Hypothalamus (tissue), 51 donors: ENCODE measurements around the gene PTGES2.
A peak's percentile ranks its signal among the peaks of the same experiment; 100 is the strongest.

Experiments
- DNase-seq, 51 donors: peaks; one replicate each; lab custom pipeline; 2025; lab: John Stamatoyannopoulos, UW

Gene PTGES2

GRCh38 chr9:128127568-128127989 is at the start of gene PTGES2:
PTGES2 (minus strand) TSS chr9:128127729; CDS start chr9:128127717, 12 bp downstream.
- DNase-seq = peak in 48 of 51 donors; percentile 45 to 91 (median 78)

- DNase-seq = no peak
Observed at GRCh38 chr9:128175726-128176125, 48.2 kb upstream of the PTGES2 start.

- DNase-seq = no peak
Observed at GRCh38 chr9:128175102-128175563, 47.6 kb upstream of the PTGES2 start.

DNA sequence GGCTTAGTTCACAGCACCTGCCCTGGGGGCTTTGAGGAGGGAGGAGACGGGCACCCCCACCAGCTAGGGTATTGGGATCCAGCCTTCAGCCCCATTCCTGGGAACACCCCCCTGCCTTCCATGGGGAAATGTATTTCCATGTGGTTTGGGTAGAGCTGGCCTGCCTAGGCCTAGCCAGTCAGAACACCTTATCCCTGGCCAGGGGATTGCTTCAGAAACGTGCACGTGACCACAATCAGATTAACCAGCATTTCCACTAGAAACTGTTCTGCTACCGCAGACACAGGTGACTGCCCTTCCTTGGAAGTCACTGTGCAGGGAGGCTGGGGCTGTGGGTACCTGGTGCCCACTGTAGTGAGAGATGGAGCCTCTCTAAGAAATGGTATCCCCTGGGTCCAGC is 46.5 kb upstream of the PTGES2 start:
- DNase-seq = no peak

GRCh38 chr9:128169925-128170324 is 42.4 kb upstream of the PTGES2 start:
- DNase-seq = no peak

DNA sequence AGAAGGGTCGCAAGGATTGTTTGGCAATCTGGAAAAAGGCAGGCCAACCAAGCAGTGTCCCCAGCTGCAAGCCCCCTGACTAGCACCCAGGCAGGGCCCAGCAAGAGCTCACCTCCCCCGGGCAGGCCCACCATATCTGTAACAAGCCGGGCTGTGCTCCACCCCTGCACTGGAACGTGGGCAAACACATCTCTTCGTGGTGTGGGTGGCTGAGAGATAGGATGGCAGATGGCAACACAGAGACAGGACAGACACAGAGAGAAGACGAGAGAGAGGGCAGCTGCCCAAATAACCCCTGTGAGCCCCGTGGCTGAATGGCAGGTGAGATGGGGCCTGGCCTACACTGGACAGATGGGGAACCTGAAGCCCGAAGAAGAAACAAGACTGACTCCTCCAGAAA is 42.0 kb upstream of the PTGES2 start:
- DNase-seq = no peak

DNA sequence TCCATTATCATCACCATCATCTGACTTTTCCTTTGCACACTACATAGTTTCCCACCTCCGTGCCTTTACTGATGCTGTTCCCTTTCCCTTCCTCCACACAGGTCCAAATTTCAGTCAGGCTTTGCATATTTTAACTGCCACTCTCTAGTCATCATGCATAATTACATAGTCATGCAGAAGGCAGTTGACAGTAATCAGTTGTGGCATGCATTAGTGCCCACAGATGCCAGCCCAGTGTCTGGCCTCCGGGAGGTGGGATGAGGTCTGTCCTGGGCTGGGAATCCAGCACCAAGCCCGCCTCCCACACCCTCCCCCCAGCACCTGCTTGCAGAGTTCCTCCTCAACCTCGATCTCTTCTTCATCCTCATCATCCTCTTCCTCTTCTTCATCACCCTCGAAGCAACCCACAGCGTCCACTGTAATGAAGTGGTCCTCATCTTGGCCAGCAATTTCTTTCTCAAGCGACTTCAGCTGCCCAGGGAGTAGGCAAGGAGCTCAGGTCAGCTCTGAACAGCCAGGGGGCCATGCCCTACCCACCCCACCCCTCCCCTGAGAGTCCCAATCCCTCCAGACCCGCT is 41.3 kb upstream of the PTGES2 start:
- no peak for DNase-seq

GRCh38 chr9:128167209-128167608 is 39.7 kb upstream of the PTGES2 start:
- DNase-seq = no peak

GRCh38 chr9:128166169-128166568 is 38.6 kb upstream of the PTGES2 start:
- DNase-seq = no peak

GRCh38 chr9:128164307-128164885 is 36.9 kb upstream of the PTGES2 start:
- DNase-seq = no peak

DNA sequence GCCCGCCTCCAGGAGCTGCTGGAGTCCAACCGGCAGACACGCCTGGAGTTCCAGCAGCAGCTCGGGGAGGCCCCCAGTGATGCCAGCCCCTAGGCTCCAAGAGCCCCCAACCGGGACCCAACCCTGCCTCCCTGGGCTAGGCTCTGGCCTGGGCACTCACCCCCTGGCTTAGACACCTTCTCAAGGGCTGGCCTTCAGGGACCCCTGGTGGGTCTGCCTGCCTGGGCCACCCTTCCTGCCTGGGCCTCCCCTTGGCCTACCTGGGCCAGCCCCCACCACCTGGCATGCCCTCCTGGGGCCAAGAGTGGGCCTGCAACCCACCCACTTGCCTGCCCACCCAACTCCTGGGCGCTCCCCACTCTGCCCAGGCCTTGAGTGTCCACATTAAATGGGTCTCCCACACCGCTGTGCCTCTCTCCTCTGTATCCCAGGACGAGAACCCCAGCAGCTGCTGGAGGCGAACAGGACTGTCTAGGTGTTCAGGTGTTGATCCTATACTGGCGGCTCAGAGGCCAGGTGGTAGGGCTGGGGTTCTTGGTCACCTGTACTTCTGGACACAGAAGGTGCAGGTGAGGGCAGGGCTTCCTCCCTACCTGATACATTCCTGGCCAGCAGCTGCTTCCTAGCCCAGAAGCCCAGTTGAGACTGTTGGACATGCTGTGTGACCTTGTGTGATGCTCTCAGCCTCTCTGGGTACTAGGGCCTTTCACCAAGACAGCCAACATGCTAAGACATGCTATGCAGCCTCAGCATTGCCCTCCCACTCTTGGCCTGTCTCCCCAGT is 36.2 kb upstream of the PTGES2 start:
- no peak for DNase-seq

GRCh38 chr9:128163027-128163515 is 35.5 kb upstream of the PTGES2 start:
- no peak for DNase-seq

- peak in 14 of 51 donors; percentile 6 to 67 (median 28) for DNase-seq
Observed at GRCh38 chr9:128162215-128163026, 34.9 kb upstream of the PTGES2 start.

DNA sequence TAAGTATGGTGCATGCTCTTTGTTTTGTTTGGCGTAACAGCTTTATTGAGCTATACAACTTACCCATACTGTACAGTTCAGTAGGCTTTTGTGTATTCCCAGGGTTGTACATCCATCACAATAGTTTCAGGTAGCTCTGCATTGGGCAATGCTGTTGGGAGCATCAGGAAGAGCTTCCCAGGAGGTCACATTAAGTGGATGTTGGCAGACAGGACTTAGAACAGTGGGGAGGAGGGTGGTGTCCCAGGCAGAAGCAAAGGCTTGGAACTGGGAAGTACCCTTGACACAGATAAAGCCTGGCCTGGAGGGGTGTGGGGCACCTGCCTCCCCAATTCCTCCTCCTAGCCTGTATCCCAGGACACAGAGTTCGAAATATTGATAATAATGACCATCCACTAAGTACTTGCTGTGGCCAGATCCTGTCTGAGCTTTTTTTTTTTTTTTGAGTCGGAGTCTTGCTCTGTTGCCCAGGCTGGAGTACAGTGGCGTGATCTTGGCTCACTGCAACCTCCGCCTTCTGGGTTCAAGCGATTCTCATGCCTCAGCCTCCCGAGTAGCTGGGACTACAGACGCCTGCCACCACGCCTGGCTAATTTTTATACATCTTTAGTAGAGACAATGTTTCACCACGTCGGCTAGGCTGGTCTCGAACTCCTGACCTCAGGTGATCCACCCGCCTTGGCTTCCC is 33.8 kb upstream of the PTGES2 start:
- DNase-seq = no peak

DNA sequence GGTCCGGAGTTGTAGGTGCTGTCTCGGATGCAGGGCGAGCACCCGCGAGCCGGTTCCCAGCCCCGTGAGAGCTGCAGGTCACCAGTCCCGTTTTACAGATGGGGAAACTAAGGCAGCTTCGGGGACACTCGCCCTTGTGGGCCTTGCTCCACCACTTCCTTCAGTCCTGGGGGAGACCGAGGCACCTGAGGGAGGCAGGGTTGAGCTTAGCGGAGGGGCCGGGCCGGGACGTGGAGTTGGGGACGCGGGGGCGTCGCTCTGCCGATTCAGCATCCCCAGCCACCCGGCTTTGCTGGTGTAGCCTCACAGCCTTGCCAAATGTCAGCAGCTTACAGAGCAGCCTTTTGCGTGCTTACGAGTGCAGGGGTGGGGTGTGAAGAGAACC is 33.1 kb upstream of the PTGES2 start:
- DNase-seq = peak in 2 of 51 donors; percentile 14 to 36

DNA sequence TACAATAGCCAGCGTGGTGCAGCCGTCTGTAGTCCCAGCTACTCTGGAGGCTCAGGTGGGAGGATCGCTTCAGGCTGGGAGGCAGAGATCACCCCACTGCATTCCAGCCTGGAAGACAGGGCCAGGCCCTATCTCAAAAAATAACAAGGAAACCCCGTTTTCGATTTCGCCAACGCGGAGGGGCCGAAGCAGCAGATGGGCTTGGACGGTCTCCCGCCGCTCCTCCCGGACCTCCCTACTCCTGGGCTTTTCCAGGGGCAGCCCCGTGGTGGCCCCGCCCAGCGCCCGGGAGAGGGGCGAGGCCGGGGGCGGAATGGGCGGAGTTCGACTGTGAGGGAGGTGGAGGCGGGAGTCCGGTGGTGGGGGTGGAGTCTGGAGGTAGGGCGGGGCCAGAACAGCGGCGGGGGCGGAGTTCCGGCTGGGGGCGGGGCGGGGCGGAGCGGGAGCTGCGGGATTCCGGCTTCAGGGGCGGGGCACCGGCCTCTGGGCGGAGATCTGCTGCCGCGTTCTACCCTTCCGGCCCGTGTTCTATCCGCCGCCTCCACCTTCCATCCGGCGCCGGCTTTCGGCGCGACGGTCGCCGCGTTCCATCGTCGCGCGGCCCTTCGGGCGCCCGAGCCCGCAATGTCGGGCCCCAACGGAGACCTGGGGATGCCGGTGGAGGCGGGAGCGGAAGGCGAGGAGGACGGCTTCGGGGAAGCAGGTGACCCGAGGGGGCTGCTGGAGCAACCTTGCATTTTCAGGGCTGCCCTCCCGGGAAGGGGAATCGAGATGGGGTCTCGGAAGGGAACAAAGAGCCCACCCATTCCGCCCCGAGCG is 32.5 kb upstream of the PTGES2 start, which contains the start of gene BBLN:
Gene BBLN (plus strand): TSS at position 482 of the 819 bp plus-strand sequence. CDS start 143 bp downstream, at position 625.
- DNase-seq = peak; percentile 15 to 98 (median 92)

GRCh38 chr9:128159522-128159783 is 31.9 kb upstream of the PTGES2 start:
- DNase-seq = no peak

DNA sequence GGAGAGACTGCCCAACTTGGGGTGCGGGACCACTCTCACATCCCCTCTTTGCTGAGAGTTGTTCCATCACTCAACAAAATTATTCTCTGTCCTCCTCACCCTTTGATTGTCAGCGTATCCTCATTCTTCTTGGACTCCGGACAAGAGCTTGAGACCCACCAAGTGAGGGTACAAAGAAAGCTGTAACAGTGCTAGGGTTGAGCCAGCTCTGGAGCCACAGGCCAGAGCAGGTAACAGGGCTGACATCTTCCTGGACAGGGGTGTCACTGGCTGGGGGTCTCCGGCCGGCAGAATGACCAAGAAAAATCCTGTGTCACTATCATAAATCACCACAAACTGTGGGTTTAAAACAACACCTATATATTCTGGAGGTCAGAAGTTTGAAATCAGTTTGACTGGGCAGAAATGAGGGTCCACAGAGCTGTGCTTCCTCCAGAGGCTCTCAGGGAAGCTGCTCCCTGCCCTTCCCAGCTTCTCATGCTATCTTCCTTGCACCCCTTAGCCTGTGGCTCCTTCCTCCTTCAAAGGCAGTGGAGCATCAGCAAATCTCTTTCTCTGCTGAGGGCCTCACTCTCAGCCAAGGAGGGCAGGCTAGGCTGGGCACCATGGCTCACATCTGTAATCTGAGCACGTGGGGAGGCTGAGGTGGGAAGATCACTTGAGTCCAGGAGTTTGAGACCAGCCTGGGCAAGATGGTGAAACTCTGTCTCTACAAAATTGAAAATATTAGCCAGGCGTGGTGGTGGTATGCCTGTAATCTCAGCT is 28.4 kb upstream of the PTGES2 start:
- no peak for DNase-seq
